Activated CD4-positive, alpha-beta T cell treated with anti-CD3 and anti-CD28 coated beads for 36 hours (primary cell): ENCODE data around the gene SMARCD1. TPM values are rescaled to one million over a fixed set of nuclear protein-coding genes. Genes with fewer than 3 reads are reported as not detected.
A peak's percentile ranks its signal among the peaks of the same experiment; 100 is the strongest.
"Not testable (repeated sequence)": the region's sequence is repeated elsewhere in the genome, so short reads cannot be mapped to it uniquely, and the experiment has no call there.

Experiments used
- ATAC-seq: fragments of 200-7000 bp; cut with Tn5 transposase; one replicate; pipeline ENCODE4 v1.10.0; 2021; ENCODE audit warnings: mild to moderate bottlenecking, moderate library complexity
- CTCF ChIA-PET: fragments of 350-600 bp; sonication (Branson Sonifier 250); formaldehyde crosslinking; loops from one replicate; lab custom pipeline; 2021; ENCODE audit warnings: antibody characterized with exemption; lab: Charles Lee
- POLR2A ChIA-PET: fragments of 350-600 bp; sonication (Branson Sonifier 250); formaldehyde crosslinking; loops from one replicate; lab custom pipeline; 2021; ENCODE audit warnings: antibody characterized with exemption, inconsistent platforms; lab: Charles Lee
- DNase-seq: peaks from one replicate; pipeline ENCODE4 v3.0.0-alpha.2; 2020
- H3K27ac Mint-ChIP-seq: one replicate; pipeline ENCODE4 v1.8.0; 2021; ENCODE audit warnings: mixed read lengths
- H3K27me3 Mint-ChIP-seq: one replicate; pipeline ENCODE4 v1.8.0; 2021; ENCODE audit warnings: mixed read lengths
- H3K36me3 Mint-ChIP-seq: one replicate; pipeline ENCODE4 v1.8.0; 2021; ENCODE audit warnings: low read depth, mixed read lengths
- H3K4me1 Mint-ChIP-seq: one replicate; pipeline ENCODE4 v1.8.0; 2021; ENCODE audit warnings: mixed read lengths
- H3K4me3 Mint-ChIP-seq: one replicate; pipeline ENCODE4 v1.8.0; 2021; ENCODE audit warnings: mild to moderate bottlenecking, moderate library complexity, mixed read lengths
- H3K9me3 Mint-ChIP-seq: one replicate; pipeline ENCODE4 v1.8.0; 2021; ENCODE audit warnings: low read depth, mixed read lengths
- intact Hi-C, 2 experiments: fragments of 100-400 bp; cut with DNase I in 1 of 2; cut with micrococcal nuclease in 1 of 2; formaldehyde crosslinking; loops; one replicate each; pipeline versions ENCODE4 v1.14.2 to v1.15.1; 2022 to 2024; cut with DNase I, micrococcal nuclease
- total RNA-seq, 2 experiments: library from RNA; stranded (reverse); gene quantifications; one replicate each; pipeline ENCODE4 v1.2.3, GENCODE V29; 2021

SMARCD1 gene
- total RNA-seq, 2 experiments from 2014 or later: 51.8 to 76.6 TPM

- Mint-ChIP-seq H3K27ac (no peak overlapping the region), H3K27me3 (no peaks in the 10 kb centered on the region), H3K4me3 (no peak overlapping the region), H3K36me3 (no peaks in the 10 kb centered on the region), H3K4me1 (peaks cover 3% of the 10 kb centered on the region), H3K9me3 (no peaks in the 10 kb centered on the region)
- intact Hi-C loops: loop anchor here (1.0 kb wide), 2 partner anchors 100 to 239 kb away; no protein-coding TSS in a partner anchor
- ATAC-seq (no peak), DNase-seq (no peak)
- ChIA-PET CTCF (interaction anchor here (0.5 to 3.5 kb wide), 12 partner anchors 9 to 639 kb away, joined by 3 to 15 read pairs (median 4); partner anchors contain the start of gene SMARCD1), POLR2A (interaction anchor here (0.7 kb wide), 1 partner anchor 36 kb away, joined by 3 read pairs; the partner anchor contains the start of gene COX14)
These were observed 9.4 kb upstream of the SMARCD1 start for GRCh38 chr12:50075808-50076170.

GRCh38 chr12:50077099-50077498, 8.0 kb upstream of the SMARCD1 start:
- Mint-ChIP-seq H3K36me3 (no peaks in the 10 kb centered on the region), H3K9me3 (no peaks in the 10 kb centered on the region), H3K27me3 (no peaks in the 10 kb centered on the region), H3K4me3 (no peak overlapping the region), H3K27ac (no peak overlapping the region), H3K4me1 (peaks cover 2% of the 10 kb centered on the region)
- no peak for ATAC-seq
- CTCF ChIA-PET: interaction anchor here (0.7 to 3.5 kb wide), 9 partner anchors 8 to 256 kb away, joined by 3 to 15 read pairs (median 4); partner anchors contain the start of gene SMARCD1
- POLR2A ChIA-PET: interaction anchor here (0.6 kb wide), 1 partner anchor 133 kb away, joined by 11 read pairs; no protein-coding TSS in a partner anchor
- DNase-seq: no peak
- intact Hi-C loops: no loop called here

GRCh38 chr12:50078281-50078680, 6.9 kb upstream of the SMARCD1 start:
- Mint-ChIP-seq H3K27me3 (no peaks in the 10 kb centered on the region), H3K4me3 (no peak overlapping the region), H3K4me1 (peaks cover 2% of the 10 kb centered on the region), H3K9me3 (no peaks in the 10 kb centered on the region), H3K27ac (no peak overlapping the region), H3K36me3 (no peaks in the 10 kb centered on the region)
- DNase-seq: no peak
- ChIA-PET POLR2A (interaction anchor here (0.6 kb wide), 1 partner anchor 54 kb away, joined by 3 read pairs; no protein-coding TSS in a partner anchor), CTCF (interaction anchor here (0.6 to 3.5 kb wide), 8 partner anchors 9 to 113 kb away, joined by 3 to 9 read pairs (median 5); partner anchors contain the start of gene CERS5)
- ATAC-seq: no peak
- intact Hi-C loops: no loop called here

GRCh38 chr12:50079771-50080170, 5.4 kb upstream of the SMARCD1 start:
- no peak for ATAC-seq
- no peak overlapping the region for H3K4me3 Mint-ChIP-seq
- ChIA-PET POLR2A (no interaction called here), CTCF (interaction anchor here (0.8 to 1.8 kb wide), 4 partner anchors 9 to 88 kb away, joined by 3 to 8 read pairs (median 6); partner anchors contain the start of gene CERS5)
- no peak for DNase-seq
- no peaks in the 10 kb centered on the region for H3K27me3 Mint-ChIP-seq
- intact Hi-C loops: loop anchor here in 1 of 2 experiments (10.0 kb wide), 1 partner anchor 235 kb away; no protein-coding TSS in a partner anchor
- peaks cover 10% of the 10 kb centered on the region for H3K4me1 Mint-ChIP-seq
- H3K27ac Mint-ChIP-seq: no peak overlapping the region
- peaks cover 3% of the 10 kb centered on the region for H3K36me3 Mint-ChIP-seq
- no peaks in the 10 kb centered on the region for H3K9me3 Mint-ChIP-seq

GRCh38 chr12:50081096-50081808, 3.9 kb upstream of the SMARCD1 start:
- CTCF ChIA-PET: interaction anchor here (4.4 kb wide), 1 partner anchor 10 kb away, joined by 38 read pairs; no protein-coding TSS in a partner anchor
- POLR2A ChIA-PET: no interaction called here
- H3K27me3 Mint-ChIP-seq: no peaks in the 10 kb centered on the region

GRCh38 chr12:50082644-50083043, 2.5 kb upstream of the SMARCD1 start:
- intact Hi-C loops: loop anchor here in 1 of 2 experiments (10.0 kb wide), 1 partner anchor 232 kb away; no protein-coding TSS in a partner anchor
- H3K9me3 Mint-ChIP-seq: no peaks in the 10 kb centered on the region
- DNase-seq (peak; percentile 47), ATAC-seq (no peak)
- ChIA-PET POLR2A (interaction anchor here (1.0 kb wide), 1 partner anchor 30 kb away, joined by 3 read pairs; no protein-coding TSS in a partner anchor), CTCF (interaction anchor here (0.8 to 4.4 kb wide), 9 partner anchors 8 to 116 kb away, joined by 3 to 38 read pairs (median 5); partner anchors contain the start of gene COX14)
- peaks cover 25% of the 10 kb centered on the region for H3K4me1 Mint-ChIP-seq
- H3K27ac Mint-ChIP-seq: no peak overlapping the region
- peaks cover 3% of the 10 kb centered on the region for H3K36me3 Mint-ChIP-seq
- no peaks in the 10 kb centered on the region for H3K27me3 Mint-ChIP-seq
- no peak overlapping the region for H3K4me3 Mint-ChIP-seq

More at GRCh38 chr12:50081096-50081808, 3.9 kb upstream of the SMARCD1 start:
- DNase-seq (no peak), ATAC-seq (no peak)
- Mint-ChIP-seq H3K9me3 (no peaks in the 10 kb centered on the region), H3K4me1 (peaks cover 16% of the 10 kb centered on the region), H3K4me3 (no peak overlapping the region), H3K36me3 (peaks cover 3% of the 10 kb centered on the region), H3K27ac (no peak overlapping the region)
- intact Hi-C loops: loop anchor here in 1 of 2 experiments (10.0 kb wide), 1 partner anchor 234 kb away; no protein-coding TSS in a partner anchor

- H3K4me3 Mint-ChIP-seq: peak overlapping the region; percentile 70
These were observed 1.8 kb upstream of the SMARCD1 start for GRCh38 chr12:50083301-50083700.

GRCh38 chr12:50084409-50084774, 750 bp upstream of the SMARCD1 start:
- Mint-ChIP-seq H3K27ac (peak overlapping the region; percentile 96), H3K36me3 (peaks cover 14% of the 10 kb centered on the region), H3K4me3 (peak overlapping the region; percentile 85), H3K4me1 (peaks cover 36% of the 10 kb centered on the region)
- intact Hi-C loops: loop anchor here in 1 of 2 experiments (2.0 to 10.0 kb wide), 3 partner anchors 82 to 316 kb away; partner anchors contain the start of genes CERS5 and LARP4
- not testable (repeated sequence) for ATAC-seq, DNase-seq, H3K27me3 Mint-ChIP-seq, H3K9me3 Mint-ChIP-seq
- POLR2A ChIA-PET: interaction anchor here (0.6 to 2.4 kb wide), 9 partner anchors 25 to 343 kb away, joined by 3 to 31 read pairs (median 6); partner anchors contain the start of genes CERS5, COX14 and RACGAP1
- CTCF ChIA-PET: interaction anchor here (0.5 to 8.5 kb wide), 22 partner anchors 8 to 322 kb away, joined by 3 to 146 read pairs (median 4); partner anchors contain the start of genes CERS5, COX14, GPD1 and RACGAP1

More at GRCh38 chr12:50083301-50083700, 1.8 kb upstream of the SMARCD1 start:
- Mint-ChIP-seq H3K27ac (peak overlapping the region; percentile 89), H3K4me1 (peaks cover 32% of the 10 kb centered on the region), H3K36me3 (peaks cover 5% of the 10 kb centered on the region), H3K27me3 (no peaks in the 10 kb centered on the region), H3K9me3 (no peaks in the 10 kb centered on the region)
- CTCF ChIA-PET: interaction anchor here (0.7 to 4.4 kb wide), 9 partner anchors 9 to 116 kb away, joined by 3 to 38 read pairs (median 5); partner anchors contain the start of gene COX14
- ATAC-seq (no peak), DNase-seq (no peak)
- POLR2A ChIA-PET: interaction anchor here (0.5 to 1.0 kb wide), 2 partner anchors 30 to 31 kb away, joined by 3 read pairs; no protein-coding TSS in a partner anchor
- intact Hi-C loops: loop anchor here in 1 of 2 experiments (10.0 kb wide), 1 partner anchor 232 kb away; no protein-coding TSS in a partner anchor

- peak overlapping the region; percentile 85 for H3K4me3 Mint-ChIP-seq
- ChIA-PET CTCF (interaction anchor here (0.6 to 8.5 kb wide), 14 partner anchors 9 to 1985 kb away, joined by 3 to 146 read pairs (median 6); partner anchors contain the start of genes CERS5, COX14 and GPD1), POLR2A (interaction anchor here (1.0 to 2.4 kb wide), 2 partner anchors 26 to 345 kb away, joined by 3 to 31 read pairs; partner anchors contain the start of gene COX14)
- intact Hi-C loops: loop anchor here (1.0 to 10.0 kb wide), 9 partner anchors 26 to 679 kb away; partner anchors contain the start of genes CERS5 (in 2 of the 2), LARP4 (in 2 of the 2), ATF1 (in 1 of the 2) and RACGAP1 (in 1 of the 2)
- peaks cover 36% of the 10 kb centered on the region for H3K4me1 Mint-ChIP-seq
- no peak for DNase-seq
- peak overlapping the region; percentile 72 for H3K27ac Mint-ChIP-seq
- peak; percentile 2 for ATAC-seq
- H3K36me3 Mint-ChIP-seq: peaks cover 24% of the 10 kb centered on the region
- H3K27me3 Mint-ChIP-seq: no peaks in the 10 kb centered on the region
- no peaks in the 10 kb centered on the region for H3K9me3 Mint-ChIP-seq
These were observed 502 bp downstream of the SMARCD1 start for GRCh38 chr12:50085615-50086072.

GRCh38 chr12:50086148-50086547, 1.0 kb downstream of the SMARCD1 start:
- H3K4me1 Mint-ChIP-seq: peaks cover 36% of the 10 kb centered on the region
- DNase-seq (no peak), ATAC-seq (no peak)
- no peaks in the 10 kb centered on the region for H3K9me3 Mint-ChIP-seq
- no peaks in the 10 kb centered on the region for H3K27me3 Mint-ChIP-seq
- intact Hi-C loops: loop anchor here in 1 of 2 experiments (10.0 kb wide), 1 partner anchor 229 kb away; no protein-coding TSS in a partner anchor
- POLR2A ChIA-PET: interaction anchor here (2.4 kb wide), 1 partner anchor 26 kb away, joined by 31 read pairs; the partner anchor contains the start of gene COX14
- CTCF ChIA-PET: interaction anchor here (0.6 to 8.5 kb wide), 7 partner anchors 10 to 90 kb away, joined by 3 to 146 read pairs (median 11); partner anchors contain the start of genes CERS5, COX14 and GPD1
- H3K36me3 Mint-ChIP-seq: peaks cover 26% of the 10 kb centered on the region
- H3K27ac Mint-ChIP-seq: peak overlapping the region; percentile 72
- peak overlapping the region; percentile 85 for H3K4me3 Mint-ChIP-seq
